Measurements from ENCODE around the gene PRPF38B. TPM values are rescaled to one million over a fixed set of nuclear protein-coding genes. Genes with fewer than 3 reads are reported as not detected.

The PRPF38B gene
- total and polyA plus RNA-seq, 2 donors (not counting 1 experiment from before 2014, with no cell fraction given), result 17.8 to 28.8 TPM

DNA sequence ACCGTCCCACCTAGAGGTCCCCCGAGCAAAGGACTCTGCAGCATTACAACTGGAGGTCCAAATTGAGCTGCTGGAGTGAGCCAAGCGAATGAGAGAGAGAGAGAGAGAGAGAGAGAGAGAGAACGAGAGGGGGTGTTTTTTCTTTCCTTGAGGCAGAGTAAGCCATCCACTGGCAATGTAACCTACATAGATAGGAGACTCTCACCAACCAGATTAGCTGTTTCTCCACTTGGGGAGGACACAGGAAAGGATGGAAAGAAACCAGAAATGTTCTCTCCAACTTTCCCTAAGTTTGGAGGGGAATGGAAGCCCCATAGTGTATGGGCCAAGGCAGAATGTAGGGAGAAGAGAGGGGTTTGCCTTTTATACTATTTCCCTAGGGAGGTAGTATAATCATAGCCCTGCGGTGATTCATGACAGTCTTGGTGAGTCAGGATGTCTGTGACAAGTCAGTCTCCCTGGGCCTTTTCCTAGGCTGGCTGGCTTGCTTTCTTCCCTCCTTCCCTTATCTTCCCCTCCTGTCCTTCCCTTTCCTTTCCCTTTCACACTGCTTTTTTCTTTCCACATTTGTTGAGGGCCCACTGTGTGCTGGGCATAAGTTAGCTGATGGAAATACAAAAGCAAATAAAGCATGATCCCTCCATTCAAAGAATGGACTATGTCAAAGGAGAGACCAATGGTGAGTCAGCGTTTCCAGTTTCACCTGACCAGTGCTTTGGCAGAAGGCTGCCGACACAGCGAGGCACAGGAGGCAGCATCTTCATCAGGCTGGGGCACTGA lies 27.7 kb downstream of the PRPF38B start:
- peak overlapping the region; percentile 88 for H3K27ac ChIP-seq (ENCODE audit: insufficient read depth, low read length)
- H3K4me1 ChIP-seq (ENCODE audit: control insufficient read depth, extremely low read depth, insufficient read depth, low read length), result peaks cover 21% of the 10 kb centered on the region
- no peaks in the 10 kb centered on the region for H3K36me3 ChIP-seq (ENCODE audit: control insufficient read depth, insufficient read depth, low read length)
- DNase-seq (ENCODE audit: low read depth in 2 of 2), result peak; percentile 78 to 90
- H2AFZ ChIP-seq (ENCODE audit: low read length), result peak overlapping the region; percentile 53
- H3K9me3 ChIP-seq (ENCODE audit: control insufficient read depth, insufficient read depth, low read depth, low read length), result no peaks in the 10 kb centered on the region
- no peak for TF ChIP-seq EZH2 (IDR thresholded peaks at IDR 0.05; ENCODE audit: low read length, missing control alignments)
- TF ChIP-seq, protein P1, sequence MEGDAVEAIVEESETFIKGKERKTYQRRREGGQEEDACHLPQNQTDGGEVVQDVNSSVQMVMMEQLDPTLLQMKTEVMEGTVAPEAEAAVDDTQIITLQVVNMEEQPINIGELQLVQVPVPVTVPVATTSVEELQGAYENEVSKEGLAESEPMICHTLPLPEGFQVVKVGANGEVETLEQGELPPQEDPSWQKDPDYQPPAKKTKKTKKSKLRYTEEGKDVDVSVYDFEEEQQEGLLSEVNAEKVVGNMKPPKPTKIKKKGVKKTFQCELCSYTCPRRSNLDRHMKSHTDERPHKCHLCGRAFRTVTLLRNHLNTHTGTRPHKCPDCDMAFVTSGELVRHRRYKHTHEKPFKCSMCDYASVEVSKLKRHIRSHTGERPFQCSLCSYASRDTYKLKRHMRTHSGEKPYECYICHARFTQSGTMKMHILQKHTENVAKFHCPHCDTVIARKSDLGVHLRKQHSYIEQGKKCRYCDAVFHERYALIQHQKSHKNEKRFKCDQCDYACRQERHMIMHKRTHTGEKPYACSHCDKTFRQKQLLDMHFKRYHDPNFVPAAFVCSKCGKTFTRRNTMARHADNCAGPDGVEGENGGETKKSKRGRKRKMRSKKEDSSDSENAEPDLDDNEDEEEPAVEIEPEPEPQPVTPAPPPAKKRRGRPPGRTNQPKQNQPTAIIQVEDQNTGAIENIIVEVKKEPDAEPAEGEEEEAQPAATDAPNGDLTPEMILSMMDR (conservative IDR thresholded peaks at IDR 0.05 in 1 of 2, IDR thresholded peaks at IDR 0.05 in 1 of 2; ENCODE audit: low read depth in 1 of 2, low read length in 2 of 2), result no peak
- peak overlapping the region; percentile 66 for H3K4me2 ChIP-seq (ENCODE audit: extremely low read depth, insufficient read depth, low read length)
- no peak overlapping the region for H3K4me3 ChIP-seq (replicated peaks in 1 of 4; ENCODE audit: control extremely low read depth in 1 of 4, insufficient read depth in 1 of 4, low read depth in 3 of 4, low read length in 4 of 4)
- H4K20me1 ChIP-seq (ENCODE audit: control insufficient read depth, extremely low read depth, insufficient read depth, low read length), result no peaks in the 10 kb centered on the region
- H3K27me3 ChIP-seq (ENCODE audit: control insufficient read depth, insufficient read depth, low read length), result no peaks in the 10 kb centered on the region
- H3K79me2 ChIP-seq (ENCODE audit: control insufficient read depth, insufficient read depth, low read length), result no peaks in the 10 kb centered on the region
- H3K9ac ChIP-seq (ENCODE audit: insufficient read depth, low read length), result no peak overlapping the region

DNA sequence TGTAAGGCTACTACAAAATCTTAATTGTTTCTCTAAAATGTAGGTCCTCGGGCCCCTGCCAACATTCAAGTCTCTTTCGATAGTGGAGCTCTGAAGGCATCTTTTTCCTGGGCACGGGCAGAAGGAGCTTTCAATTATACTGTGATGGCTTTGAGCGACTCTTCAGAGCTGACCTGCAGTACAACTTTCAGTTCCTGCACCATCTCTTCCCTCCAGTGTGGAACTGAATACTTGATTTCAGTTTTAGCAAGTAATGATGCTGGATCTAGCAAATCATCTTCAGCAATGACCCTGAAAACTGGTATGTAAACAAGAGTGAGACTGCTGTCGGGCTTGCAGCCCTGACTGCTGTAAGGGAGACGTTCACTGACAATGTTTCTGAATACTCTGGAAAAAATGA lies 30.2 kb downstream of the PRPF38B start:
- peak overlapping the region; percentile 73 for H3K4me2 ChIP-seq (ENCODE audit: extremely low read depth, insufficient read depth, low read length)
- peak in 1 of 2 donors; percentile 42 for DNase-seq (ENCODE audit: low read depth in 2 of 2)

DNA sequence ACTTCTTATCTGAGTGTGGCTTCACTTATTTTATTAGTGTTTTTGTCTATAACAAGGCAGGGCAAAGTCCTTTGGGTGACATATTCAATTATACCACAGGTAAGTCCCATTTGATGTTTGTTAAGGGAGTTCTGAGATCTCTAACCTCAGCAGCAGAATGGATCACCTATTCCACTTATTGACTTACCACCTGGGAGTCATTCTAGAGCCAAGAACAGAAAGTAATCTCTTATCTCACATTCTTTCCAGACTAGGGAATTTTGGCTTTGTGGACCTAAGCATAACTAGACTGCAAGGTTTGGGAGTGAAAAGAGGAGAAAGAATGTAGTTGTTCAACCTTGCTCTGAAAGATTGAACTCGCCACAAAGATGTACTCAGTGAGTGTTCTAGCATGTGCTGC lies 33.8 kb downstream of the PRPF38B start:
- Histone ChIP-seq H3K9ac (ENCODE audit: insufficient read depth, low read length) (no peak overlapping the region), H3K4me3 (replicated peaks in 1 of 4; ENCODE audit: control extremely low read depth in 1 of 4, insufficient read depth in 1 of 4, low read depth in 3 of 4, low read length in 4 of 4) (no peak overlapping the region), H3K9me3 (ENCODE audit: control insufficient read depth, insufficient read depth, low read depth, low read length) (no peaks in the 10 kb centered on the region), H3K27me3 (ENCODE audit: control insufficient read depth, insufficient read depth, low read length) (no peaks in the 10 kb centered on the region), H3K36me3 (ENCODE audit: control insufficient read depth, insufficient read depth, low read length) (no peaks in the 10 kb centered on the region), H3K79me2 (ENCODE audit: control insufficient read depth, insufficient read depth, low read length) (no peaks in the 10 kb centered on the region), H3K4me1 (ENCODE audit: control insufficient read depth, extremely low read depth, insufficient read depth, low read length) (peaks cover 5% of the 10 kb centered on the region), H4K20me1 (ENCODE audit: control insufficient read depth, extremely low read depth, insufficient read depth, low read length) (no peaks in the 10 kb centered on the region), H3K4me2 (ENCODE audit: extremely low read depth, insufficient read depth, low read length) (no peak overlapping the region), H3K27ac (ENCODE audit: insufficient read depth, low read length) (no peak overlapping the region), H2AFZ (ENCODE audit: low read length) (no peak overlapping the region)
- DNase-seq (ENCODE audit: low read depth in 2 of 2), result no peak
- no peak for TF ChIP-seq EZH2 (IDR thresholded peaks at IDR 0.05; ENCODE audit: low read length, missing control alignments)
- TF ChIP-seq, protein P1 (conservative IDR thresholded peaks at IDR 0.05 in 1 of 2, IDR thresholded peaks at IDR 0.05 in 1 of 2; ENCODE audit: low read depth in 1 of 2, low read length in 2 of 2), result no peak

More for the DNA sequence above, 30.2 kb downstream of the PRPF38B start:
- peak overlapping the region; percentile 61 for H2AFZ ChIP-seq (ENCODE audit: low read length)
- peaks cover 21% of the 10 kb centered on the region for H3K4me1 ChIP-seq (ENCODE audit: control insufficient read depth, extremely low read depth, insufficient read depth, low read length)
- no peaks in the 10 kb centered on the region for H3K27me3 ChIP-seq (ENCODE audit: control insufficient read depth, insufficient read depth, low read length)
- H3K9me3 ChIP-seq (ENCODE audit: control insufficient read depth, insufficient read depth, low read depth, low read length), result no peaks in the 10 kb centered on the region
- no peak for TF ChIP-seq EZH2 (IDR thresholded peaks at IDR 0.05; ENCODE audit: low read length, missing control alignments)
- TF ChIP-seq, protein P1 (conservative IDR thresholded peaks at IDR 0.05 in 1 of 2, IDR thresholded peaks at IDR 0.05 in 1 of 2; ENCODE audit: low read depth in 1 of 2, low read length in 2 of 2), result no peak
- H3K36me3 ChIP-seq (ENCODE audit: control insufficient read depth, insufficient read depth, low read length), result no peaks in the 10 kb centered on the region
- H3K79me2 ChIP-seq (ENCODE audit: control insufficient read depth, insufficient read depth, low read length), result no peaks in the 10 kb centered on the region
- no peak overlapping the region for H3K9ac ChIP-seq (ENCODE audit: insufficient read depth, low read length)
- peak overlapping the region; percentile 6 to 38 (median 14) for H3K4me3 ChIP-seq (replicated peaks in 1 of 4; ENCODE audit: control extremely low read depth in 1 of 4, insufficient read depth in 1 of 4, low read depth in 3 of 4, low read length in 4 of 4)
- no peaks in the 10 kb centered on the region for H4K20me1 ChIP-seq (ENCODE audit: control insufficient read depth, extremely low read depth, insufficient read depth, low read length)
- H3K27ac ChIP-seq (ENCODE audit: insufficient read depth, low read length), result peak overlapping the region; percentile 33

All from fibroblast of lung (primary cell).